NCI-H526 treated with DMSO at 0.1 percent for 48 hours (cell line): ENCODE results near the gene AMY1A.
"Not testable (repeated sequence)": the region's sequence is repeated elsewhere in the genome, so short reads cannot be mapped to it uniquely, and the experiment has no call there.

Source experiments
- DNase-seq: peaks from one replicate; lab custom pipeline; 2025; lab: John Stamatoyannopoulos, UW

The AMY1A gene

GRCh38 chr1:103655460-103655859 lies at the start of gene AMY1A:
AMY1A (plus strand) TSS chr1:103655760; CDS start chr1:103656331, 571 bp downstream.
- DNase-seq, result not testable (repeated sequence)

- DNase-seq, result no peak
These were observed 39.2 kb upstream of the AMY1A start for GRCh38 chr1:103616362-103616761.

- DNase-seq, result not testable (repeated sequence)
These were observed 38.5 kb upstream of the AMY1A start, which contains the start of gene AMY2A for GRCh38 chr1:103616994-103617477. AMY2A (plus strand) TSS chr1:103617427; CDS start chr1:103617441, 14 bp downstream.

- DNase-seq, result not testable (repeated sequence)
These were observed 28.1 kb upstream of the AMY1A start for GRCh38 chr1:103627436-103627835.

GRCh38 chr1:103641194-103641593 lies 14.4 kb upstream of the AMY1A start:
- DNase-seq, result not testable (repeated sequence)

- not testable (repeated sequence) for DNase-seq
These were observed 11.7 kb upstream of the AMY1A start for GRCh38 chr1:103643908-103644307.

GRCh38 chr1:103650305-103650704 lies 5.3 kb upstream of the AMY1A start:
- DNase-seq, result not testable (repeated sequence)

GRCh38 chr1:103650889-103651288 lies 4.7 kb upstream of the AMY1A start:
- DNase-seq, result not testable (repeated sequence)

- not testable (repeated sequence) for DNase-seq
These were observed 1.4 kb upstream of the AMY1A start for GRCh38 chr1:103654133-103654532.

GRCh38 chr1:103676335-103676734 lies 20.8 kb downstream of the AMY1A start:
- DNase-seq, result not testable (repeated sequence)

GRCh38 chr1:103696110-103696509 lies 40.5 kb downstream of the AMY1A start, which contains the start of gene AMY1B:
AMY1B (minus strand) TSS chr1:103696210; CDS start chr1:103695639, 571 bp downstream.
- DNase-seq, result not testable (repeated sequence)

GRCh38 chr1:103697430-103697829 lies 41.9 kb downstream of the AMY1A start:
- not testable (repeated sequence) for DNase-seq

GRCh38 chr1:103700669-103701068 lies 45.1 kb downstream of the AMY1A start:
- not testable (repeated sequence) for DNase-seq

GRCh38 chr1:103701256-103701655 lies 45.7 kb downstream of the AMY1A start:
- DNase-seq, result not testable (repeated sequence)

GRCh38 chr1:103707670-103708069 lies 52.1 kb downstream of the AMY1A start:
- not testable (repeated sequence) for DNase-seq

- DNase-seq, result not testable (repeated sequence)
These were observed 54.8 kb downstream of the AMY1A start for GRCh38 chr1:103710381-103710780.
